Measurements from ENCODE around the gene EHMT2. TPM values are rescaled to one million over a fixed set of nuclear protein-coding genes. Genes with fewer than 3 reads are reported as not detected.
"Not testable (repeated sequence)": the region's sequence is repeated elsewhere in the genome, so short reads cannot be mapped to it uniquely, and the experiment has no call there.

The EHMT2 gene
- total and polyA plus RNA-seq, 2 donors (not counting 1 experiment from before 2014, with no cell fraction given), result 22.0 to 60.1 TPM

DNA sequence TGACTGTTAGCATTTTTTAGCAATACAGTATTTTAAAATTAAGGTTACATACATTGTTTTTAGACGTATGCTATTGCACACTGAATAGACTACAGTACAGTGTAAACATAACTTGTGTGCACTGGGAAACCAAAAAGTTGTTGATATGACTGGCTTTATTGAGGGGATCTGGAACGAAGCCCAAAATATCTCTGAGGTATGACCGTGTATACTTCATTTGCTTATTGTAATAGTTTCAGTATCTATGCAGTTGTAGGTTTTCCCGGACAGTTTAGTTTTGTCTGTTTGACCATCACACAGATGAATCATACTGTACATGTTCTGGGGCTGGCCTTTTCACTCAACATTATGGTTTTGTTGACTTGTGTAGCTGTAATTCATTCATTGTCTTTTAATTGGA lies 11.3 kb upstream of the EHMT2 start:
- H3K4me1 ChIP-seq (ENCODE audit: control insufficient read depth, extremely low read depth, insufficient read depth, low read length), result peaks cover 15% of the 10 kb centered on the region
- H3K79me2 ChIP-seq (ENCODE audit: control insufficient read depth, insufficient read depth, low read length), result no peaks in the 10 kb centered on the region
- no peaks in the 10 kb centered on the region for H3K9me3 ChIP-seq (ENCODE audit: control insufficient read depth, insufficient read depth, low read depth, low read length)
- H3K4me3 ChIP-seq (replicated peaks in 1 of 4; ENCODE audit: control extremely low read depth in 1 of 4, insufficient read depth in 1 of 4, low read depth in 3 of 4, low read length in 4 of 4), result no peak overlapping the region
- no peaks in the 10 kb centered on the region for H3K36me3 ChIP-seq (ENCODE audit: control insufficient read depth, insufficient read depth, low read length)
- peak; percentile 45 to 65 for DNase-seq (ENCODE audit: low read depth in 2 of 2)
- peak overlapping the region; percentile 51 for H3K27ac ChIP-seq (ENCODE audit: insufficient read depth, low read length)
- no peak overlapping the region for H2AFZ ChIP-seq (ENCODE audit: low read length)
- no peak for TF ChIP-seq EZH2 (IDR thresholded peaks at IDR 0.05; ENCODE audit: low read length, missing control alignments)
- TF ChIP-seq, protein P1, sequence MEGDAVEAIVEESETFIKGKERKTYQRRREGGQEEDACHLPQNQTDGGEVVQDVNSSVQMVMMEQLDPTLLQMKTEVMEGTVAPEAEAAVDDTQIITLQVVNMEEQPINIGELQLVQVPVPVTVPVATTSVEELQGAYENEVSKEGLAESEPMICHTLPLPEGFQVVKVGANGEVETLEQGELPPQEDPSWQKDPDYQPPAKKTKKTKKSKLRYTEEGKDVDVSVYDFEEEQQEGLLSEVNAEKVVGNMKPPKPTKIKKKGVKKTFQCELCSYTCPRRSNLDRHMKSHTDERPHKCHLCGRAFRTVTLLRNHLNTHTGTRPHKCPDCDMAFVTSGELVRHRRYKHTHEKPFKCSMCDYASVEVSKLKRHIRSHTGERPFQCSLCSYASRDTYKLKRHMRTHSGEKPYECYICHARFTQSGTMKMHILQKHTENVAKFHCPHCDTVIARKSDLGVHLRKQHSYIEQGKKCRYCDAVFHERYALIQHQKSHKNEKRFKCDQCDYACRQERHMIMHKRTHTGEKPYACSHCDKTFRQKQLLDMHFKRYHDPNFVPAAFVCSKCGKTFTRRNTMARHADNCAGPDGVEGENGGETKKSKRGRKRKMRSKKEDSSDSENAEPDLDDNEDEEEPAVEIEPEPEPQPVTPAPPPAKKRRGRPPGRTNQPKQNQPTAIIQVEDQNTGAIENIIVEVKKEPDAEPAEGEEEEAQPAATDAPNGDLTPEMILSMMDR (conservative IDR thresholded peaks at IDR 0.05 in 1 of 2, IDR thresholded peaks at IDR 0.05 in 1 of 2; ENCODE audit: low read depth in 1 of 2, low read length in 2 of 2), result no peak
- no peaks in the 10 kb centered on the region for H4K20me1 ChIP-seq (ENCODE audit: control insufficient read depth, extremely low read depth, insufficient read depth, low read length)
- H3K27me3 ChIP-seq (ENCODE audit: control insufficient read depth, insufficient read depth, low read length), result no peaks in the 10 kb centered on the region
- H3K4me2 ChIP-seq (ENCODE audit: extremely low read depth, insufficient read depth, low read length), result no peak overlapping the region
- H3K9ac ChIP-seq (ENCODE audit: insufficient read depth, low read length), result no peak overlapping the region

- Histone ChIP-seq H3K27ac (ENCODE audit: insufficient read depth, low read length) (peak overlapping the region; percentile 51), H3K4me1 (ENCODE audit: control insufficient read depth, extremely low read depth, insufficient read depth, low read length) (peaks cover 15% of the 10 kb centered on the region), H3K4me2 (ENCODE audit: extremely low read depth, insufficient read depth, low read length) (peak overlapping the region; percentile 5)
- H3K4me3 ChIP-seq (replicated peaks in 1 of 4; ENCODE audit: control extremely low read depth in 1 of 4, insufficient read depth in 1 of 4, low read depth in 3 of 4, low read length in 4 of 4); H4K20me1 ChIP-seq (ENCODE audit: control insufficient read depth, extremely low read depth, insufficient read depth, low read length); H3K9me3 ChIP-seq (ENCODE audit: control insufficient read depth, insufficient read depth, low read depth, low read length); H3K36me3 ChIP-seq (ENCODE audit: control insufficient read depth, insufficient read depth, low read length); DNase-seq (ENCODE audit: low read depth in 2 of 2); H3K79me2 ChIP-seq (ENCODE audit: control insufficient read depth, insufficient read depth, low read length); H3K27me3 ChIP-seq (ENCODE audit: control insufficient read depth, insufficient read depth, low read length); H2AFZ ChIP-seq (ENCODE audit: low read length); H3K9ac ChIP-seq (ENCODE audit: insufficient read depth, low read length): not testable (repeated sequence)
These were observed 10.8 kb upstream of the EHMT2 start for GRCh38 chr6:31908255-31908654.

GRCh38 chr6:31907158-31907813 lies 9.8 kb upstream of the EHMT2 start:
- no peaks in the 10 kb centered on the region for H3K9me3 ChIP-seq (ENCODE audit: control insufficient read depth, insufficient read depth, low read depth, low read length)
- H3K27ac ChIP-seq (ENCODE audit: insufficient read depth, low read length), result no peak overlapping the region
- no peaks in the 10 kb centered on the region for H3K79me2 ChIP-seq (ENCODE audit: control insufficient read depth, insufficient read depth, low read length)
- H3K4me2 ChIP-seq (ENCODE audit: extremely low read depth, insufficient read depth, low read length), result no peak overlapping the region
- H3K4me3 ChIP-seq (replicated peaks in 1 of 4; ENCODE audit: control extremely low read depth in 1 of 4, insufficient read depth in 1 of 4, low read depth in 3 of 4, low read length in 4 of 4), result no peak overlapping the region
- H3K9ac ChIP-seq (ENCODE audit: insufficient read depth, low read length), result no peak overlapping the region
- H4K20me1 ChIP-seq (ENCODE audit: control insufficient read depth, extremely low read depth, insufficient read depth, low read length), result no peaks in the 10 kb centered on the region
- H2AFZ ChIP-seq (ENCODE audit: low read length), result no peak overlapping the region
- peak; percentile 83 to 89 for DNase-seq (ENCODE audit: low read depth in 2 of 2)
- H3K36me3 ChIP-seq (ENCODE audit: control insufficient read depth, insufficient read depth, low read length), result no peaks in the 10 kb centered on the region
- H3K27me3 ChIP-seq (ENCODE audit: control insufficient read depth, insufficient read depth, low read length), result no peaks in the 10 kb centered on the region
- peaks cover 18% of the 10 kb centered on the region for H3K4me1 ChIP-seq (ENCODE audit: control insufficient read depth, extremely low read depth, insufficient read depth, low read length)
- TF ChIP-seq EZH2 (IDR thresholded peaks at IDR 0.05; ENCODE audit: low read length, missing control alignments), result no peak
- TF ChIP-seq, protein P1 (conservative IDR thresholded peaks at IDR 0.05 in 1 of 2, IDR thresholded peaks at IDR 0.05 in 1 of 2; ENCODE audit: low read depth in 1 of 2, low read length in 2 of 2), result no peak

DNA sequence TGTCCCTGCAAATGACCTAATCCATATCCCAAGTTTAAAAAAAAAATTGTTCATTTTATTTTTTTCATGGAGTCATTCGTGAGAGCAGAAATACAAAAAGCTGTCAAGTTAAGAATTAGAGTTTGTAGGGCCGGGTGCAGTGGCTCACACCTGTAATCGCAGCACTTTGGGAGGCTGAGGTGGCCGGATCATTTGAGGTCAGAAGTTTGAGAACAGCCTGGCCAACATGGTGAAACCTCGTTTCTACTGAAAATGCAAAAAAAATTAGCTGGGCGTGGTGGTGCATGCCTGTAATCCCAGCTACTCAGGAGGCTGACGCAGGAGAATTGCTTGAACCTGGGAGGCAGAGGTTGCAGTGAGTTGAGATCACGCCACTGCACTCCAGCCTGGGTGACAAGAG lies 9.2 kb upstream of the EHMT2 start:
- H3K9me3 ChIP-seq (ENCODE audit: control insufficient read depth, insufficient read depth, low read depth, low read length); H3K4me3 ChIP-seq (replicated peaks in 1 of 4; ENCODE audit: control extremely low read depth in 1 of 4, insufficient read depth in 1 of 4, low read depth in 3 of 4, low read length in 4 of 4); H4K20me1 ChIP-seq (ENCODE audit: control insufficient read depth, extremely low read depth, insufficient read depth, low read length); H3K79me2 ChIP-seq (ENCODE audit: control insufficient read depth, insufficient read depth, low read length); H3K27me3 ChIP-seq (ENCODE audit: control insufficient read depth, insufficient read depth, low read length); DNase-seq (ENCODE audit: low read depth in 2 of 2); H2AFZ ChIP-seq (ENCODE audit: low read length); H3K27ac ChIP-seq (ENCODE audit: insufficient read depth, low read length); H3K9ac ChIP-seq (ENCODE audit: insufficient read depth, low read length); H3K36me3 ChIP-seq (ENCODE audit: control insufficient read depth, insufficient read depth, low read length); H3K4me2 ChIP-seq (ENCODE audit: extremely low read depth, insufficient read depth, low read length): not testable (repeated sequence)
- peaks cover 15% of the 10 kb centered on the region for H3K4me1 ChIP-seq (ENCODE audit: control insufficient read depth, extremely low read depth, insufficient read depth, low read length)
